Adrenal gland (tissue), 5 donors: ENCODE results near the gene AK8.

ENCODE experiments used
- CTCF ChIP-seq, 6 experiments: fragments of 450-650 bp in 4 of 6; fragments of 200-600 bp in 2 of 6; sonication (generic) in 1 of 6; IDR thresholded peaks; 1 replicate in 5 of 6; 2 replicates in 1 of 6; pipeline versions ENCODE4 v1.5.1 to v1.8.0; 2016 to 2021; ENCODE audit warnings: antibody characterized with exemption in 6 of 6, mild to moderate bottlenecking in 2 of 6, moderate library complexity in 1 of 6
- POLR2A ChIP-seq, 2 donors: fragments of 450-650 bp; IDR thresholded peaks; one replicate each; pipeline ENCODE4 v1.6.1; 2017; ENCODE audit warnings: antibody characterized with exemption in 2 of 2, mild to moderate bottlenecking in 2 of 2, moderate library complexity in 1 of 2
- donor health status: DM: no; HTN: no; CAD: no.

GRCh38 chr9:132763574-132763973 lies 114.5 kb downstream of the AK8 start:
- TF ChIP-seq POLR2A (IDR thresholded peaks at IDR 0.05) (no peak), CTCF (IDR thresholded peaks at IDR 0.05) (no peak)
